Spinal cord (tissue), 10 donors: ENCODE measurements around the gene LAMA1. TPM values are rescaled to one million over a fixed set of nuclear protein-coding genes. Genes with fewer than 3 reads are reported as not detected.

Source experiments
- DNase-seq, 6 donors: peaks; one replicate each; pipeline versions ENCODE4 v3.0.0 to v3.0.0-alpha.2; 2013 to 2015; ENCODE audit warnings: low spot score in 6 of 6, low read depth in 4 of 6
- H3K27ac ChIP-seq: one replicate; pipeline ENCODE4 v1.5.1; 2013; ENCODE audit warnings: low read depth, low read length, control low read depth
- H3K27me3 ChIP-seq: one replicate; pipeline ENCODE4 v1.6.1; 2013; ENCODE audit warnings: low read length; ENCODE audit not compliant: control insufficient read depth, insufficient read depth
- H3K36me3 ChIP-seq: one replicate; pipeline ENCODE4 v1.6.1; 2013; ENCODE audit warnings: low read length; ENCODE audit not compliant: control insufficient read depth, insufficient read depth
- H3K4me1 ChIP-seq: one replicate; pipeline ENCODE4 v1.6.1; 2013; ENCODE audit warnings: low read length; ENCODE audit not compliant: control insufficient read depth, insufficient read depth
- H3K4me3 ChIP-seq: one replicate; pipeline ENCODE4 v1.5.1; 2013; ENCODE audit warnings: low read depth, low read length, control low read depth
- H3K9me3 ChIP-seq: one replicate; pipeline ENCODE4 v1.6.1; 2013; ENCODE audit warnings: low read length; ENCODE audit not compliant: control insufficient read depth, insufficient read depth
- WGBS: methylation state at CpG from one replicate; pipeline ENCODE4 v1.1.5; 2013; ENCODE audit warnings: missing lambda C conversion rate; ENCODE audit not compliant: insufficient coverage; 5-methylcytosine and 5-hydroxymethylcytosine counted together
- polyA plus RNA-seq, 2 donors: library from polyadenylated mRNA; unstranded; fragments of 120-200 nt; gene quantifications; one replicate each; pipeline ENCODE4 v1.2.1, GENCODE V29; 2013; ENCODE audit not compliant: insufficient read length in 2 of 2
- total RNA-seq, 2 donors: library from RNA; depleted of rRNA in 1 of 2; stranded (reverse); fragments of 120-200 nt in 1 of 2; fragments of >200 nt in 1 of 2; gene quantifications; one replicate each; pipeline versions ENCODE4 v1.2.3 to v1.2.4, GENCODE V29; 2013 to 2014
- donor health status: healthy.

Gene LAMA1
- total and polyA plus RNA-seq, 4 donors, result 31.6 to 55.6 (median 46.7) TPM

DNA sequence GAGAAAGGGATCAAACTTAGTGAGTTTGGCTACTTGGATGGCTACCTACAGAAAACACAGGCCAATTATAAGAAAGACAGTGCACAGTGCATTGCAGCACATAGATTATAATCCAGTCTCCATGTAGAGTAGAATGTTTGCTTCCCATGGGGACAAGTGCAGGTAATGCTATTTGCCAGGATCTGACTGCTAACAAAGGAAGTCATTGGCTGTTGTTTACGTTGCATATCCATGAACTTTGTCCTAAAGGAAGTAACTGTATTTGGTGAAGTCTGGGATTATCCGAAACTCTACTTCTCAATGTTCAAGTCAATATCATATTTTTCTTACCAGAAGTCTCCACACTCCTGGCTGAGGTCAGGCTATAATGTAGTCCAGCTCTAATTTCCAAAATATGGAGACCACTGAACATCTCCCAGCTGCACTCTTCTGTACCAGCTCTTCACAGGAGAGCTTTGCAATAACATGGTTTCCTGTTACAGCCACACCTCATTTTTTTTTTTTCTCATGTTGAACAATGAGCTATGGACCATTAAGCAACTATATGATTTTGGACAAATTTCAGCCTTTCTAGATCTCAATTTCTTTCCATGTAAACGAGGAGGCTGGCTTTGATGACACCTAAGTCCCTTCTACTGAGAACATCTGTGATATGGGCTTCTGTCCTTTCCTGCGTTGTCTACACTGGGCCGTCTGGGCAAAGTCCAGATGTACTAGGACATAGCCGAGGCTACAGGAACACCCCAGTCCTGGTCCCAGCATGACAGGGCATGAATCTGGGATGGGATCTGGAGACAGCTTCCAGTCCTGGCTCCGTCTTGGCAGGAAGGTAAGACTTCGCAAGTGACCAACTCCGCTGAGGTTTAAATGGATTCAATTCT lies 154.8 kb downstream of the LAMA1 start:
- H3K4me1 ChIP-seq, result no peaks in the 10 kb centered on the region
- no peaks in the 10 kb centered on the region for H3K27me3 ChIP-seq
- peaks cover 13% of the 10 kb centered on the region for H3K36me3 ChIP-seq
- H3K4me3 ChIP-seq, result no peak overlapping the region
- DNase-seq, result no peak
- no peaks in the 10 kb centered on the region for H3K9me3 ChIP-seq
- WGBS, result 89% methylated on average over 8 of the region's 9 CpGs
- H3K27ac ChIP-seq, result no peak overlapping the region

DNA sequence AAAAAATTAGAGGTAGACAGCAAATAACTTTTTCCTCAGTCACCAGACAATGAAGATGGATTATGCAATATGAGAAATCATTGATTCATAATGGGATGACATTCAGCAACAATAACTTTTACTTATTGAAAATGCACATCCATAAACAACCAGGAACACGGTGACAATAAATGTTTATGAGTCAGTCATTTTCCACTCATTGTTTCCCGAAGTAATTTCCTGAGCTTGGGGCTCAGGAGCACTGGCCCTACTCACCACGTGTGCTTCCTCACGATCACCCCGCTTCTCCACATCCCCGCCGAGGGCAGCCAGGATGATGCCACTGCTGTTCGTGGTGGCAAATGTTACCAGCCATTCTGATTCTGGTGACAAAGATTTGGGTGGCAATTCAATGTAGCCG lies 156.3 kb downstream of the LAMA1 start:
- Histone ChIP-seq H3K4me3 (no peak overlapping the region), H3K27me3 (no peaks in the 10 kb centered on the region), H3K36me3 (peaks cover 17% of the 10 kb centered on the region), H3K4me1 (no peaks in the 10 kb centered on the region), H3K9me3 (no peaks in the 10 kb centered on the region), H3K27ac (no peak overlapping the region)
- DNase-seq, result no peak
- WGBS, result 91% methylated on average over 9 of the region's 9 CpGs

DNA sequence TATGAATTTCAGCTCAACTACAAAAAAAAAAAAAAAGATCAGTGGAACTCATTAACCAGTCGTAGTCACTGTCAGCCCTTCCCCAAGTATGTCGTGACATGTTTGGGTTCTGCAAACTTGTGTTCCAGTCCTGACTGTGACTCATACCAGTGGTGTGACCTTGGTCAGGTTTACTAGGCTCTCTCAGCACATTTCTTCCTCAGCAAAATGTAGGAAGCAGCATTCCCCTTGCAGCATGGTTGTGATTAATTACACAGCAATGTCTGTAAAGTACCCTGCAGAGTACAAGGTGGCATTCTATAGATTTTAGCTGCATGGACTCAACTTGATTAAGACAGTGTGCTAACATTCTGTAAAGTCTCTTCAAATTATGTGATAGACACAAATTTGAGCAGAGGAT lies 156.9 kb downstream of the LAMA1 start:
- Histone ChIP-seq H3K27me3 (no peaks in the 10 kb centered on the region), H3K36me3 (peaks cover 22% of the 10 kb centered on the region), H3K4me3 (no peak overlapping the region), H3K27ac (no peak overlapping the region), H3K9me3 (no peaks in the 10 kb centered on the region), H3K4me1 (no peaks in the 10 kb centered on the region)
- DNase-seq, result no peak
- 95% methylated on average over 2 of the region's 2 CpGs for WGBS

DNA sequence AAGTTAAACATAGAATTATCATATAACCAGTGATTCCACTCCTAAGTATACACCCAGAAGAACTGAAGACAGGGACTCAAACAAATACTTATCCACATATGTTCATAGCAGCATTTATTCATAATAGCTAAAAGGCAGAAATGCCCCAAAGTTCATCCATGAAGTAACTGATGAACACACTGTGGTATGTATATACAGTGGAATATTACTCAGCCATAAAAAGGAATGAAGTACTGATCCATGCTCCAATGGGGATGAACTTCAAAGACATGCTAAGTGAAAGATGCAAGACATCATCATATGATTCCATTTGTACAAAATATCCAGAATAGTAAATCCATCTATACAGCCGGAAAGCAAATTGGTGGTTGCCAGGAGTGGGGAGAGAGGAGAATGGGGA lies 157.5 kb downstream of the LAMA1 start:
- no peak overlapping the region for H3K27ac ChIP-seq
- no peaks in the 10 kb centered on the region for H3K27me3 ChIP-seq
- no peaks in the 10 kb centered on the region for H3K4me1 ChIP-seq
- peaks cover 27% of the 10 kb centered on the region for H3K36me3 ChIP-seq
- DNase-seq, result no peak
- H3K9me3 ChIP-seq, result no peaks in the 10 kb centered on the region
- no CpG with 5 or more reads among the region's 1 CpG for WGBS
- H3K4me3 ChIP-seq, result no peak overlapping the region

DNA sequence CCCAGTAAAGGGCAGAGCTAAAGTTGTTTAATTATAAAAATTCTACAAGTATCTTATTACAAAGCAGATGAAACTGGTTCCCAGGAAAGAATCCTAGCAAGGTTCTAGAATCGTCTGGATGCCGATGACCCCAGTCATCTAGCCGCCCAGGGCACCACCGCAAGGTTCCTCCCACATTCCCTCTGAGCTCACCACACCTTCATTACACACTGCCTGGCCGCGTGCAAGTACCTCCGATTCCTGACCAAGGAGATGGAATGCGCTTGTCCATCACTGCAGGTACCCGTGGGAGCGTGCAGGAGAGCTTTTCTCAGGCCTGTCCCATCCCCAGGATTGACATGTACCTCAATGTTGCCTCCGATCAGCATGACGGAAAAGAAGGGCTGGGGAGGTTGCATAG lies 158.5 kb downstream of the LAMA1 start:
- WGBS, result 95% methylated on average over 10 of the region's 12 CpGs
- Histone ChIP-seq H3K4me3 (no peak overlapping the region), H3K27ac (no peak overlapping the region), H3K4me1 (no peaks in the 10 kb centered on the region), H3K36me3 (peaks cover 31% of the 10 kb centered on the region), H3K27me3 (no peaks in the 10 kb centered on the region), H3K9me3 (no peaks in the 10 kb centered on the region)
- DNase-seq, result no peak

DNA sequence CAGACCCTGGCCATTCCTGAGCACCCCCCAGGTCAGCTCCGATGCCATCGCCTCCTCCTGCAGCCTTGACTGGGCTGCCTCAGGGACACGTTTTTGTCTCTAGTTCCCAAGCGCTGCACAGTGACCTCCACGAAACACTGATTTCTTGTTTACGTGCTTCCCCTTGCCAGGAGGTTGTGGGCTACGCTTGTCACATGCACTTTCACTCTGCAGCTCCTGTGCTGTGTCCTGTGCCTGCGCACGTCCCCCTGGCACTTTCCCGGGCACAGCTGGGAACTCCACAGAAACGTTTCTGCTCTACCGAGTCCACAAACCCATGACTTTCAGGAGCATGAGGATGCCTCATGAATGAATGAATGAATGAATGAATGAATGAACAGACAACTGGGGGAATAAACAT lies 160.6 kb downstream of the LAMA1 start:
- Histone ChIP-seq H3K27me3 (no peaks in the 10 kb centered on the region), H3K9me3 (no peaks in the 10 kb centered on the region), H3K27ac (no peak overlapping the region), H3K4me3 (no peak overlapping the region), H3K36me3 (peaks cover 44% of the 10 kb centered on the region), H3K4me1 (no peaks in the 10 kb centered on the region)
- no peak for DNase-seq
- WGBS, result 94% methylated on average over 12 of the region's 12 CpGs

DNA sequence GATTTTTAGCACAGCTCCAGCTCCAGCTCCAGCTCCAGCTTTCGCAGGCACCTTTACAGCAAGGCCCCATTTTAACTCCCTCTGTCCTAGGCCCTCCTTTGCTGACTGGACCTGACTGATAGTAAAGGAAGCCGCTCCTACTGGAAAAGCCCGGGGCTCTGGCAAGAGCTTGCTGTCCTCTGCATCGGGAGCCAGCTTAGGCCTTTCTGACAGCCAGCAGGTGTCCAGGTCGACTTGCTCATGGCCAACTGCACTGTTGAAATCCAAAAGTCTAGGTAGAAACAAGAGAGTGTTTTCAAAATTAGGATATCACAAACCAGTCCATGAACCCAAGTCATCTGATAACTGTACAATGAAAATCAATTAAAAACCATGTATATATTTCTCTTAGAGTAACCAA lies 161.1 kb downstream of the LAMA1 start:
- H3K27ac ChIP-seq, result no peak overlapping the region
- no peaks in the 10 kb centered on the region for H3K9me3 ChIP-seq
- 91% methylated on average over 4 of the region's 5 CpGs for WGBS
- no peak overlapping the region for H3K4me3 ChIP-seq
- H3K27me3 ChIP-seq, result no peaks in the 10 kb centered on the region
- no peaks in the 10 kb centered on the region for H3K4me1 ChIP-seq
- no peak for DNase-seq
- peaks cover 48% of the 10 kb centered on the region for H3K36me3 ChIP-seq

DNA sequence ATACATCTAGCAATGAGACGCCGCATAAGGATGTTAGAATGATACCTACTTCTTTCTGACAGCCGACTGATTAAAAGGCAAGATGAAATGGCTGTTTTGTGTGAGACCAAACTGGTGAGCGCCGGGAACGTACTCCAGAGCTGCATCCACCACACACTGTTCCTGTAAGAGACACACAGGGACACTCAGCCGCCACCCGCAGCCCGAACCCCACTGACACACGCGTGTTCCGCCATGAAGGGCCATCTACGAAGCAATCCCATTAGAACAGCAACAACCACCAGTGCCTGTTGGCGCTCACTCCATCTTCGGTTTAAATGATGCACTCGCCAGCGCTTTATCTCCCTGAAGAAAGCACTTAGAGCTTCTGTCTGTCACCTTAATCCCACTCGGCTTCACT lies 162.3 kb downstream of the LAMA1 start:
- no peak for DNase-seq
- H3K4me3 ChIP-seq, result no peak overlapping the region
- no peak overlapping the region for H3K27ac ChIP-seq
- 96% methylated on average over 15 of the region's 18 CpGs for WGBS
- H3K9me3 ChIP-seq, result no peaks in the 10 kb centered on the region
- no peaks in the 10 kb centered on the region for H3K27me3 ChIP-seq
- no peaks in the 10 kb centered on the region for H3K4me1 ChIP-seq
- peaks cover 53% of the 10 kb centered on the region for H3K36me3 ChIP-seq

DNA sequence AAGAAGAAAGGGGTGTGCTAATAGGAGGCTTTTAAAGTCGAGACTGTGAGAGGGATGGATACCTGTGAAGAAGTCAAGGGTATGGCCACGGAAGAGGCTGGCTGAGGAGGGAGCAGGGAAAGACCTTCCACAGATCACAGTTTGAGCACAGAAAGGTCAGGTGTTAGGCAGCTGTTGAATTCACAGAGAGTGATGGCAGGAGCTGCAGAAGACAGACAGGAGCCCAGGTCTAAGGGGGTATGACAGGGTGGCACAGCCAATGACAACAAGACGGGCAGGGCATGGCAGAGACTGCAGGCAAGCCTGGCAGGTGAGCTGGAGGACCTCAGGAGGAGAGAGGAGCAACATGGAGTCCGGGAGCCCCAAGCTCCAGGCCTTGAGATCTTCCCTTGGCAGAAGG lies 163.1 kb downstream of the LAMA1 start:
- Histone ChIP-seq H3K27ac (no peak overlapping the region), H3K27me3 (no peaks in the 10 kb centered on the region)
- 96% methylated on average over 4 of the region's 4 CpGs for WGBS

More for the DNA sequence above, 163.1 kb downstream of the LAMA1 start:
- Histone ChIP-seq H3K9me3 (no peaks in the 10 kb centered on the region), H3K4me3 (no peak overlapping the region), H3K4me1 (no peaks in the 10 kb centered on the region), H3K36me3 (peaks cover 53% of the 10 kb centered on the region)
- DNase-seq, result no peak
